Measurements from ENCODE around the gene MAST4.
"Not testable (repeated sequence)": the region's sequence is repeated elsewhere in the genome, so short reads cannot be mapped to it uniquely, and the experiment has no call there.

MAST4 gene

GRCh38 chr5:67170767-67171166, 574.6 kb downstream of the MAST4 start:
- Histone ChIP-seq H4K20me1 (ENCODE audit: insufficient read depth, low read length) (no peaks in the 10 kb centered on the region), H3K4me2 (ENCODE audit: low read depth, low read length) (no peak overlapping the region), H3K9me3 (replicated peaks; ENCODE audit: insufficient read depth, low read length) (no peaks in the 10 kb centered on the region), H3K9ac (ENCODE audit: low read length) (no peak overlapping the region), H3K36me3 (replicated peaks; ENCODE audit: insufficient read depth, low read length) (no peaks in the 10 kb centered on the region), H3K27ac (ENCODE audit: low read length) (no peak overlapping the region), H3K79me2 (ENCODE audit: low read length) (no peaks in the 10 kb centered on the region), H3K4me3 (ENCODE audit: low read length) (no peak overlapping the region), H3K9me2 (replicated peaks; ENCODE audit: insufficient read depth, low read length) (no peaks in the 10 kb centered on the region), H3F3A (ENCODE audit: insufficient read depth, low read length) (no peaks in the 10 kb centered on the region), H3K27me3 (replicated peaks; ENCODE audit: insufficient read depth, low read length) (no peaks in the 10 kb centered on the region), H3K4me1 (ENCODE audit: low read length) (no peaks in the 10 kb centered on the region), H2AFZ (ENCODE audit: low read length) (no peak overlapping the region)
- DNase-seq: no peak
- no peak for TF ChIP-seq EZH2 (optimal IDR thresholded peaks at IDR 0.05; ENCODE audit: low read depth, low read length)
- TF ChIP-seq EZH2phosphoT487 (IDR thresholded peaks at IDR 0.05; ENCODE audit: low read length): no peak
- TF ChIP-seq CTCF (IDR thresholded peaks at IDR 0.05; ENCODE audit: low read length): no peak

- H3K4me2 ChIP-seq (ENCODE audit: low read depth, low read length); H3K36me3 ChIP-seq (replicated peaks; ENCODE audit: insufficient read depth, low read length); H3K9ac ChIP-seq (ENCODE audit: low read length); H3K27ac ChIP-seq (ENCODE audit: low read length); H3K9me3 ChIP-seq (replicated peaks; ENCODE audit: insufficient read depth, low read length); H3K4me1 ChIP-seq (ENCODE audit: low read length); DNase-seq; H4K20me1 ChIP-seq (ENCODE audit: insufficient read depth, low read length); H3F3A ChIP-seq (ENCODE audit: insufficient read depth, low read length); H3K4me3 ChIP-seq (ENCODE audit: low read length); H3K79me2 ChIP-seq (ENCODE audit: low read length); H3K27me3 ChIP-seq (replicated peaks; ENCODE audit: insufficient read depth, low read length); H2AFZ ChIP-seq (ENCODE audit: low read length); H3K9me2 ChIP-seq (replicated peaks; ENCODE audit: insufficient read depth, low read length): not testable (repeated sequence)
These were observed 577.2 kb downstream of the MAST4 start for GRCh38 chr5:67173351-67173750.

GRCh38 chr5:67173959-67174358, 577.8 kb downstream of the MAST4 start:
- H3K27ac ChIP-seq (ENCODE audit: low read length): no peak overlapping the region
- no peak for TF ChIP-seq EZH2phosphoT487 (IDR thresholded peaks at IDR 0.05; ENCODE audit: low read length)
- TF ChIP-seq CTCF (IDR thresholded peaks at IDR 0.05; ENCODE audit: low read length): no peak
- H2AFZ ChIP-seq (ENCODE audit: low read length): no peak overlapping the region
- H3K9me3 ChIP-seq (replicated peaks; ENCODE audit: insufficient read depth, low read length): no peaks in the 10 kb centered on the region
- no peaks in the 10 kb centered on the region for H3K36me3 ChIP-seq (replicated peaks; ENCODE audit: insufficient read depth, low read length)
- H3K79me2 ChIP-seq (ENCODE audit: low read length): no peaks in the 10 kb centered on the region
- no peaks in the 10 kb centered on the region for H3K27me3 ChIP-seq (replicated peaks; ENCODE audit: insufficient read depth, low read length)
- no peak for DNase-seq
- H3K4me2 ChIP-seq (ENCODE audit: low read depth, low read length): no peak overlapping the region
- no peaks in the 10 kb centered on the region for H3F3A ChIP-seq (ENCODE audit: insufficient read depth, low read length)
- H3K9me2 ChIP-seq (replicated peaks; ENCODE audit: insufficient read depth, low read length): no peaks in the 10 kb centered on the region
- no peak overlapping the region for H3K4me3 ChIP-seq (ENCODE audit: low read length)
- H3K4me1 ChIP-seq (ENCODE audit: low read length): no peaks in the 10 kb centered on the region
- H4K20me1 ChIP-seq (ENCODE audit: insufficient read depth, low read length): no peaks in the 10 kb centered on the region
- H3K9ac ChIP-seq (ENCODE audit: low read length): no peak overlapping the region

- Histone ChIP-seq H3K36me3 (replicated peaks; ENCODE audit: insufficient read depth, low read length) (no peaks in the 10 kb centered on the region), H4K20me1 (ENCODE audit: insufficient read depth, low read length) (no peaks in the 10 kb centered on the region), H3K79me2 (ENCODE audit: low read length) (no peaks in the 10 kb centered on the region), H3K4me1 (ENCODE audit: low read length) (no peaks in the 10 kb centered on the region), H3K27ac (ENCODE audit: low read length) (no peak overlapping the region), H3K9me2 (replicated peaks; ENCODE audit: insufficient read depth, low read length) (no peaks in the 10 kb centered on the region), H3F3A (ENCODE audit: insufficient read depth, low read length) (no peaks in the 10 kb centered on the region), H3K4me3 (ENCODE audit: low read length) (no peak overlapping the region), H3K9ac (ENCODE audit: low read length) (no peak overlapping the region), H3K9me3 (replicated peaks; ENCODE audit: insufficient read depth, low read length) (no peaks in the 10 kb centered on the region), H3K27me3 (replicated peaks; ENCODE audit: insufficient read depth, low read length) (no peaks in the 10 kb centered on the region), H2AFZ (ENCODE audit: low read length) (no peak overlapping the region), H3K4me2 (ENCODE audit: low read depth, low read length) (no peak overlapping the region)
- TF ChIP-seq CTCF (IDR thresholded peaks at IDR 0.05; ENCODE audit: low read length) (no peak), EZH2 (optimal IDR thresholded peaks at IDR 0.05; ENCODE audit: low read depth, low read length) (no peak), EZH2phosphoT487 (IDR thresholded peaks at IDR 0.05; ENCODE audit: low read length) (no peak)
- no peak for DNase-seq
These were observed 580.7 kb downstream of the MAST4 start for GRCh38 chr5:67176936-67177335.

Data from MM.1S (cell line).